NCI-H748 treated with DMSO at 0.1 percent for 48 hours (cell line): ENCODE results near the gene SPECC1.
"Not testable (repeated sequence)": the region's sequence is repeated elsewhere in the genome, so short reads cannot be mapped to it uniquely, and the experiment has no call there.

ENCODE experiments used
- DNase-seq: peaks from one replicate; lab custom pipeline; 2025; lab: John Stamatoyannopoulos, UW

SPECC1 gene

GRCh38 chr17:20173091-20173490, 163.9 kb downstream of the SPECC1 start:
- DNase-seq, result no peak

DNA sequence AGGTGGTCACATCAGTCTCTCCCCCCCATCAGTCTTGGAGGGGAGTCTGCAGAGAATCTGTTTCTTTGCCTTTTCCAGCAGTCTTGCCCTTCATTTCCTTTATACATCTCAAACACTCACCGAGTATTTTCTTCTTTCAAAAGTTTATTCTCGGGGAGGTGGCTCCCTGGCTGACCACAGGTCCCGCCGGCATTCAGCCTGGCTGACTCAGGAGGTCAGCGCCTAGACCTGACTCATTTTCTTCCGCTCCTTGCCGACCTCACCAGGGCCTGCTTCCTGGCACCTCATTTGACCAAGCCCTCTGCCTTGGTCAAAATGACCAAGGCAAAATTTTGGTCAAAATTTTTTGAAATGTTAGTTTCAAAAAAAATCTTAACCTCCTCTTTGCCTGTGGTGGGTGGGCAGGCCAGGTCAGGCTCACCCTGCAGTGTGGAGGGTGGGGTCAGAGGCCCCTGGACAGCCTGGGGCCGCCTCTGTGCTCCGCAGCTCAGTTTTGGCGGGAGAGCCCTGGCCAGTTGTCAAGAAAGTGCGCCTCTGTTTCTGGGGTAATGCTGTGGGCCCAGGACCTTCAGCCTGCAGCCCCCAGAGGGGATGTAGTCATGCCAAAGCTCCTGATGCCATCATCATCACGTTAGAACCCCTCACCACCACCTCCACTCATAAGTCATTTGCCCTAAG, 165.6 kb downstream of the SPECC1 start:
- DNase-seq, result no peak

- DNase-seq, result no peak
These were observed 169.9 kb downstream of the SPECC1 start for GRCh38 chr17:20179041-20179440.

DNA sequence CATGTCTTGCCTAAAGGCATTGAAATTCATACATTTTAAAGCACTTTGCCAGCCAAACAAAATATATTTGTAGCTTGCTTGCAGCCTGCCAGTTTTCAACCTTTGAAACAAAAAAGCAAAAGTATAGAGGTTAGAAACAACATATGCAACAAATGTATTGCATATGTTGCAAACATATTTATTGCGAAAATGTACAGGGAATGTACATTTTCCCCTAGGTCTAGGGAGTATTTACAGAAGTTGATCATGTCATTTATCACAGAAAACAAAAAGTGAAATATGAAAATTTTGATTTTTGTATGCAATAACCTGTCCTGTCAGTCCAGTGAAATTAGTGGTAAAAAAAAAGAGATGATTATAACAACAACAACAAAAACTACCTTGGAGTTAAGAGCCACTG, 171.5 kb downstream of the SPECC1 start:
- no peak for DNase-seq

DNA sequence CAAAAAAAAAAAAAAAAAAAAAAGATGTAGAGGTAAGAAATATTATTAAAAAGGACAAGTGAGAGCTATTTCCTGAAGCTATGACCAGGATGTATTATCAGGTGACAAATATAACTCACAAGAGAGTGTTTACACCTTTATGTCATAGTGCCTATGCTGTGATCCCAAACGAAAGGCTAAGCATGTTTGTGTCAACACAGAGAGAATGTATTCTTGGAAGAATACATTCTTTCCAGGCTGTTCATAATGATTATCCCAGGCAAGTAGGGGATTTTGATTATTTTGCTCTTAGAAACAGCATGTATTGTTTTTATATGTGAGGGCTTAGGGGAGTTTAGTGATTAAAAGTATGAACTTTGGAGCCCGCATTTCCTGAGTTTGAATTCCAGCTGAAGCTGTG, 175.0 kb downstream of the SPECC1 start:
- DNase-seq, result no peak

GRCh38 chr17:20184977-20185619, 175.9 kb downstream of the SPECC1 start:
- DNase-seq, result no peak

DNA sequence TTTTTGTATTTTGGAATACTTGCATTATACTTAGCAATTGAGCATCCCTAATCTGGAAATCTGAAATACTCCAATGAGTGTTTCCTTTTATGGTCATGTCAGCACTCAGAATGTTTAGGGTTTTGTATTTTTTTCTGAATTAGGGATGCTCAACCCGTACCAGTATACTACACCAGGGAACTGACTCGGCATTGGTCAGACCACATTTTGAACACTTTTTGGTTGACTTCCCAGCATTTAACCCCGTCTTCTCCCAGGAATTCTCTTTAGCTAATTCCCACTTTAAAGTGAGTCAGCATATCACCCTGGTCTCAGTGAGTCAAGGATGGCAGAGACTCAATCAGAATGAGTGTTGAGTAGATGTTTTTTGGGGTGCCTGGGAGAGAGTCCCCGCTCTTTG, 177.9 kb downstream of the SPECC1 start:
- no peak for DNase-seq

GRCh38 chr17:20189302-20189701, 180.1 kb downstream of the SPECC1 start:
- DNase-seq, result no peak

DNA sequence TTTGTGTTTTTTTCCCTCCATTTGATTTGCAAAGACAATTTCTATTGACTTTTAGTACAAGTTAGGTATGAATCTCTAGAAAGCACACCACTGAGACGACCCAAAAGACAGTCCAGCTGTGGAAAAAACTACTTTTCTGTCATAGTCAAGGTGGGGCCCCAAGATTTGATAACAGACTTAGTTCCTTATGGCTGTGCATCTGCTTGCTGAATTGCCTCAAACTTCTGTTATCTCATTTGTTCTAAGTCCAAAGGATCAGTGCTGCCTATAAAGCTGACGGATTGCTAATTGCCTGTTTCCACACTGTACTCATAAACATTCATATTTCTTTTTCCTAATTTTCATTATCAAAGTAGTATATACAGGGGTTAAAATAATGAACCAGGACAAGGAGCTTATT, 180.8 kb downstream of the SPECC1 start:
- no peak for DNase-seq

GRCh38 chr17:20190605-20191004, 181.4 kb downstream of the SPECC1 start:
- DNase-seq, result no peak

DNA sequence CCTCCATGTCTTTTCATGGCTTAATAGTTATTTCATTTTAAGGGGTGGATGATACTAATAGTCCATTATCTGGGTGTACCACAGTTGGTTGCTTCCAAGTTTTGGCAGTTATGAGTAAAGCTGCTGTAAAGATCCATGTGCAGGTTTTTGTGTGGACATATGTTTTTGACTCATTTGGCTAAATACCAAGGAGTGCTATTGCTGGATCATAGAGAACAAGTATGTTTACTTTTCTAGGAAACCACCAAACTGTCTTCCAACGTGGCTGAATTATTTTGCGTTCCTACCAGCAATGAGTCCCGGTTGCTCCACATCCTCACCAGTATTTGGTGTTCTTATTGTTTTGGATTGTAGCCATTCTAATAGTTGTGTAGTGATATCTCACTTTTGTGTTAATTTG, 181.9 kb downstream of the SPECC1 start:
- no peak for DNase-seq

DNA sequence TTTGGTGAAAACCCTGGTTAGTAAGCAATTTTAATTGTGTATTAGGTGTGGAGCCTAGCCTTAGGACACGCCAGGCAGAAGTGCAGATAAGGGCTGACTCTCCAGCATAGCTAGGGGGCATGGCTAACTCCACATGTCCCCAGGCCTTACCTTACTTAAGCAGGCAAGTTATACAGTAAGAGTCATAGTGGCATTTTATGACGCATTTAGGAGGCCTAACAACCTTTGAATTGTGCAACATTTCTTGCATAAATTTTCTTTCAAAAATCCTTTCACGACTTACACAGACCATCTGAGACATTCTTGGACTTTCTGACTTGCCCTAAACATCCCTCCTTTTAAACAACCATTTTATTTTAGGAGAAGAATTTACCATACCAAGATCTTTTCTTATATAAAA, 187.1 kb downstream of the SPECC1 start:
- not testable (repeated sequence) for DNase-seq

GRCh38 chr17:20197272-20197926, 188.2 kb downstream of the SPECC1 start:
- DNase-seq, result no peak

- no peak for DNase-seq
These were observed 191.0 kb downstream of the SPECC1 start for GRCh38 chr17:20200016-20200795.

GRCh38 chr17:20200865-20201458, 191.8 kb downstream of the SPECC1 start:
- no peak for DNase-seq

DNA sequence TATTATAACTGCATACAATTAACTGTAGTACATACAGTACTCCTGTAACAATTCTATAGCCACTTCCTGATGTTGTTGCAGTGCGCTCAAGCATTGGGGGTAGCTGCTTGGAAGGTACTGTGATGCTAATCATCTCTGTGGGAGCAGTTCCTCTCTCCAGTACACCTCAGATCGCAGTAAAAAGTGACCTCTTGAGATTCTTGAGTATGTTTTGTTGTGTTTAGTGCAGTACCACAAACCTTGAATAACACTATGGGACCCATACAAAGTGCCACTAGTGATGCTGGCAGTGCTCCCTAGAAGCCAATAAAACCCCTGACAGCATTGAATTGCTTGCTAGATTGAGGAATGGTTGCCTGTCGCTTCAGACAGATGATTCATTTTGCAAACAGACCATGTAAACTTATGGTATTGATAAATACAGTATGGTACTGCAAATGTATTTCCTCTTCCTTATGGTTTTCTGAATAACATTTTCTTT, 193.0 kb downstream of the SPECC1 start:
- DNase-seq, result no peak

DNA sequence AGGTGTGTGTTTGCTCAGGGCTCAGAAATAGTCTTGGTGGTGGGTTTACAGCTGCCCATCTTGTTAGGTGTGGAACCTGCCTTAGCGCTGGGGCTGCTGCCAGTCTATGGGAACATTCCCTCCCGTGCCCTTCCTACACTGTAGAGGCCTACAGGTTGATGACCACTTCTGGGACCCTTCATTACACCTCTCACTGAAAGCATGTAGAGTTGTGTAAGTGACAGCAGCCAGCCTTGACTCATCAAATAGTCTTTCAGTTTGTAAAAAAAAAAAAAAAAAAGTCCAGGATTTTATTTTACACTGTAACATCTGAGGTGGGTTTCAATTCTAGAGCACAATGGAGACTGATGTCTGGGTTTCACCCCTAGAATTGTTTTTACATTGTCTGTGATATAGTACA, 193.9 kb downstream of the SPECC1 start:
- no peak for DNase-seq

DNA sequence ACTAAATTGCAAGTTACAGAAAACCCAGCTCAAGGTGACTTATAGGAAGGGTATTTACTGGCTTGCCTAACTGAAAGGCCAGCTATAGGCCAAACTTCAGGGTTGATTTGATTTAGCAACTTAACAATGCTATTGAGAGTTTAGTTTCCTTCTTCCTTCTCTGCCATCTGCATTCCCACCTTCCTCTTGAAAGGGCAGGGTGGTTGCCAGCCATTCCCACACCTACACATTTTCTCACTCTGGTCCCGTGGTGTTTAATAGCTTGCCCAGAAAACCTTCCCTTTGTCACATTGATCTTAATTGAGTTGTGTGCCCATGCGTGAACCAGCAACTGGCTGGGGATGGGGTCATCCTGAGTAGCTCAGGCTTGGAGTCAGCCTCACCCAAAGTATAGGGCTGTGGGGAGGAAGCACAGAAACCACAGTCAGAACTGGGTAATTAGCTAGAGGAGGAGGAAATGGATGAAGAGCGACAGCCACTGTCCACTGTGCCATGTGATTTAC, 194.7 kb downstream of the SPECC1 start:
- DNase-seq, result no peak

GRCh38 chr17:20205609-20206008, 196.4 kb downstream of the SPECC1 start:
- no peak for DNase-seq

GRCh38 chr17:20206068-20206467, 196.9 kb downstream of the SPECC1 start:
- no peak for DNase-seq

DNA sequence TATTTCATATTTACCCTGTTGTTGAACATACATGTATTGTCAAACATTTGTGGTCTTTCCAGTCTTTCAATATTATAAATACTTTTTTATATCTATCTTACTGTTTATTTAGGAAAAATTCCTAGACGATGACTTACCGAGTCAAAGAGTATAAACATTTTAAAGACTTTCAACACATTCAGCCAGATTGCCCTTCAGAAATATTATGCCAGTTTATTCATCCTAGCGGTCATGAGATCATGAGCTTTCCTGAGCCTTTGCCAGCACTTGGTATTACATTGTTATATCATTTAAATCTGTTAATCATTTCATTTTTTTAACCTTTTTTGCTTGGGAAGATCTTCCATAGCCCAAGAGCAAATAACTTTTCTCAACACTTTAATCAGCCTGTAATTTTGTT, 197.4 kb downstream of the SPECC1 start:
- DNase-seq, result no peak
